ENCODE data around the gene RBM4. TPM values are rescaled to one million over a fixed set of nuclear protein-coding genes. Genes with fewer than 3 reads are reported as not detected.

Gene RBM4
- total and polyA plus RNA-seq, 8 donors: 44.3 to 136 (median 94.4) TPM

GRCh38 chr11:66680966-66681645 is 42.6 kb downstream of the RBM4 start:
- peaks cover 9 to 22% (median 14%) of the 10 kb centered on the region in 4 donors for H3K4me1 ChIP-seq
- no peak for TF ChIP-seq POLR2A (IDR thresholded peaks at IDR 0.05)
- no peak for TF ChIP-seq EP300 (IDR thresholded peaks at IDR 0.05)
- no peak for TF ChIP-seq CTCF (IDR thresholded peaks at IDR 0.05)
- TF ChIP-seq POLR2AphosphoS5 (IDR thresholded peaks at IDR 0.05): no peak
- H3K27ac ChIP-seq: no peak overlapping the region
- H3K27me3 ChIP-seq: no peaks in the 10 kb centered on the region
- no peak for DNase-seq
- WGBS, 5 donors: 82 to 90% (median 89%) methylated on average over 7 of the region's 7 CpGs
- H3K36me3 ChIP-seq: no peaks in the 10 kb centered on the region
- intact Hi-C loops (cut with DNase I; ENCODE audit: low total_unique reads): loop anchor here (10.0 kb wide), 1 partner anchor 276 kb away; no protein-coding TSS in a partner anchor
- H3K9me3 ChIP-seq: no peaks in the 10 kb centered on the region
- no peak overlapping the region for H3K4me3 ChIP-seq

GRCh38 chr11:66683877-66684276 is 45.4 kb downstream of the RBM4 start:
- peaks cover 0 to 3% (median 0%) of the 10 kb centered on the region in 4 donors for H3K36me3 ChIP-seq
- intact Hi-C loops (cut with DNase I; ENCODE audit: low total_unique reads): loop anchor here (10.0 kb wide), 1 partner anchor 279 kb away; no protein-coding TSS in a partner anchor
- no peak for TF ChIP-seq EP300 (IDR thresholded peaks at IDR 0.05)
- TF ChIP-seq POLR2A (IDR thresholded peaks at IDR 0.05): no peak
- no peak for TF ChIP-seq POLR2AphosphoS5 (IDR thresholded peaks at IDR 0.05)
- no peak for TF ChIP-seq CTCF (IDR thresholded peaks at IDR 0.05)

GRCh38 chr11:66684635-66685034 is 46.1 kb downstream of the RBM4 start:
- Histone ChIP-seq H3K27me3 (no peaks in the 10 kb centered on the region), H3K36me3 (peaks cover 0 to 3% (median 0%) of the 10 kb centered on the region in 4 donors), H3K27ac (no peak overlapping the region), H3K4me1 (no peaks in the 10 kb centered on the region), H3K9me3 (no peaks in the 10 kb centered on the region), H3K4me3 (no peak overlapping the region)
- TF ChIP-seq CTCF (IDR thresholded peaks at IDR 0.05): no peak
- no peak for TF ChIP-seq POLR2A (IDR thresholded peaks at IDR 0.05)
- no peak for TF ChIP-seq EP300 (IDR thresholded peaks at IDR 0.05)
- no peak for TF ChIP-seq POLR2AphosphoS5 (IDR thresholded peaks at IDR 0.05)
- WGBS, 5 donors: 89 to 95% (median 93%) methylated on average over 2 of the region's 2 CpGs
- no peak for DNase-seq
- intact Hi-C loops (cut with DNase I; ENCODE audit: low total_unique reads): loop anchor here (10.0 kb wide), 1 partner anchor 280 kb away; no protein-coding TSS in a partner anchor

More at GRCh38 chr11:66683877-66684276, 45.4 kb downstream of the RBM4 start:
- H3K27ac ChIP-seq: no peak overlapping the region
- no peak overlapping the region for H3K4me3 ChIP-seq
- H3K4me1 ChIP-seq: peaks cover 0 to under 1% (median 0%) of the 10 kb centered on the region in 4 donors
- no peaks in the 10 kb centered on the region for H3K9me3 ChIP-seq
- DNase-seq: no peak
- no peaks in the 10 kb centered on the region for H3K27me3 ChIP-seq
- WGBS, 5 donors: 85 to 89% (median 86%) methylated on average over 8 of the region's 8 CpGs

GRCh38 chr11:66685276-66686099 is 47.0 kb downstream of the RBM4 start:
- H3K36me3 ChIP-seq: peaks cover 0 to 3% (median 0%) of the 10 kb centered on the region in 4 donors
- DNase-seq: no peak
- H3K4me1 ChIP-seq: no peaks in the 10 kb centered on the region
- H3K9me3 ChIP-seq: no peaks in the 10 kb centered on the region
- intact Hi-C loops (cut with DNase I; ENCODE audit: low total_unique reads): loop anchor here (10.0 kb wide), 1 partner anchor 281 kb away; no protein-coding TSS in a partner anchor
- no peak overlapping the region for H3K27ac ChIP-seq
- no peak for TF ChIP-seq POLR2A (IDR thresholded peaks at IDR 0.05)
- TF ChIP-seq POLR2AphosphoS5 (IDR thresholded peaks at IDR 0.05): no peak
- TF ChIP-seq CTCF (IDR thresholded peaks at IDR 0.05): no peak
- TF ChIP-seq EP300 (IDR thresholded peaks at IDR 0.05): no peak
- H3K27me3 ChIP-seq: no peaks in the 10 kb centered on the region
- 77 to 89% (median 87%) methylated on average over 26 to 27 of the region's 27 CpGs for WGBS, 5 donors
- H3K4me3 ChIP-seq: no peak overlapping the region
